Measurements from ENCODE around the gene RNH1. TPM values are rescaled to one million over a fixed set of nuclear protein-coding genes. Genes with fewer than 3 reads are reported as not detected.

The RNH1 gene
- total RNA-seq, 1 experiment from 2014 or later: 60.0 TPM

DNA sequence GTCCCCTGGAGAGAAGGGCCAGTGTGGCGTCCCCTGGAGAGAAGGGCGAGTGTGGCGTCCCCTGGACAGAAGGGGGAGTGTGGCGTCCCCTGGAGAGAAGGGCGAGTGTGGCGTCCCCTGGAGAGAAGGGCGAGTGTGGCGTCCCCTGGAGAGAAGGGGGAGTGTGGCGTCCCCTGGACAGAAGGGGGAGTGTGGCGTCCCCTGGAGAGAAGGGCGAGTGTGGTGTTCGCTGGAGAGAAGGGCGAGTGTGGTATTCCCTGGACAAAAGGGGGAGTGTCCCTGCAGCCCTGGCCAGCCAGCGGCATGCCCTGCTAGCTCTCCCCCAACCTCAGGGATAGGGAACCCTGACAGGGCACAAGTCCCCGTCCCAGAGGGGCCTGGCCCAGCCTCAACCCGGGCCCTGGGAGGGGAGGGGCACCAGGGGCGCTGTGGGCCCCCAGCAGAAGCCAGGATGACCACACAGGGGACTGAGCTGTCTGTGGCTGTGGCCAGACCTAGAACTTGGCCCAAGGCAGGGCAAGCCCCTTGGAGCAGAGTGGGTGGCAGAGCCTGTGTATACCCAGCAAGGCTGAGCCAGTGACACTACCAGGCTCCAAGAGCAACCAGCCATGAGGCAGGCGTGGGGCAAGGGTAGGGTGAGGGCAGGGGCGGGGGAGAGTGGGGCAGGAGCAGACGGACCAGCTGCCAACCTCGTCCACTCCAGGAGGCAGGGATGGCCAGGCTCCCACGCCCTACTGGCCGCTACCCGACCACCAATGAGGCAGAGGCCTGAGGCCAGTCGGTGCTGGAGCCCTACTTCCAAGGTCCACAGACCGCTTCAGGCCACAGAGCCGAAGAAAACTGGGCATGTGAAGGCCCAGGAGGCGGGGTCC is 24.2 kb upstream of the RNH1 start:
- Histone ChIP-seq H2BK12ac (ENCODE audit: insufficient read length, low read depth, low read length) (no peak overlapping the region), H4K8ac (replicated peaks; ENCODE audit: insufficient read length, low read depth, low read length) (no peak overlapping the region), H3K27ac (ENCODE audit: insufficient read length, low read depth, low read length) (no peak overlapping the region), H2BK20ac (ENCODE audit: low read depth, low read length, poor library complexity, severe bottlenecking) (no peak overlapping the region), H3T11ph (ENCODE audit: low read length) (no peak overlapping the region), H3K4me2 (ENCODE audit: insufficient read depth, insufficient read length, low read length) (no peak overlapping the region), H2AK5ac (ENCODE audit: insufficient read length, low read length) (no peak overlapping the region), H3K9ac (ENCODE audit: extremely low read depth, insufficient read length, low read length) (no peak overlapping the region), H4K91ac (ENCODE audit: insufficient read length, low read depth, low read length) (no peak overlapping the region), H3K4ac (ENCODE audit: low read depth, low read length) (no peak overlapping the region), H3K9me3 (ENCODE audit: control insufficient read depth, low read depth, low read length) (no peaks in the 10 kb centered on the region), H2AFZ (ENCODE audit: low read length) (no peak overlapping the region), H3K18ac (ENCODE audit: insufficient read length, low read depth, low read length) (no peak overlapping the region), H4K5ac (ENCODE audit: insufficient read length, low read depth, low read length) (no peak overlapping the region), H3K14ac (ENCODE audit: insufficient read depth, low read length) (no peak overlapping the region), H3K4me1 (ENCODE audit: insufficient read depth, low read length) (no peaks in the 10 kb centered on the region), H2BK15ac (ENCODE audit: low read depth, low read length) (no peak overlapping the region), H3K79me2 (ENCODE audit: insufficient read depth, low read length) (no peaks in the 10 kb centered on the region), H3K56ac (ENCODE audit: insufficient read length, low read depth, low read length) (no peak overlapping the region), H3K23me2 (ENCODE audit: insufficient read length, low read depth, low read length, poor library complexity, severe bottlenecking) (peaks cover 10% of the 10 kb centered on the region), H4K20me1 (ENCODE audit: control insufficient read depth, insufficient read depth, insufficient read length) (no peaks in the 10 kb centered on the region), H3K79me1 (ENCODE audit: insufficient read depth, low read depth, low read length, poor library complexity, severe bottlenecking) (no peaks in the 10 kb centered on the region), H3K23ac (ENCODE audit: insufficient read length, low read depth, low read length) (no peak overlapping the region), H3K27me3 (ENCODE audit: insufficient read depth, low read length) (no peaks in the 10 kb centered on the region), H2BK120ac (ENCODE audit: low read depth, low read length, poor library complexity, severe bottlenecking) (no peak overlapping the region), H2BK5ac (ENCODE audit: insufficient read length, low read length) (no peak overlapping the region)
- WGBS (ENCODE audit: extremely low coverage, insufficient read length, low lambda C conversion rate): no CpG with 5 or more reads among the region's 28 CpGs
- Mint-ChIP-seq H3K27ac (no peak overlapping the region), H3K27me3 (ENCODE audit: low read depth) (peaks cover under 1% of the 10 kb centered on the region), H3K4me3 (no peak overlapping the region), H3K36me3 (ENCODE audit: insufficient read depth in 1 of 3, low read depth in 3 of 3) (peaks cover 5 to 18% (median 10%) of the 10 kb centered on the region in 3 experiments; a peak in 5 of 7 replicates), H3K9me3 (peaks cover 0 to 1% of the 10 kb centered on the region in 2 experiments; a peak in 1 of 5 replicates), H3K4me1 (peaks cover 2% of the 10 kb centered on the region in 2 experiments; a peak in 1 of 4 replicates)
- DNase-seq: no peak
- TF ChIP-seq, protein P1, sequence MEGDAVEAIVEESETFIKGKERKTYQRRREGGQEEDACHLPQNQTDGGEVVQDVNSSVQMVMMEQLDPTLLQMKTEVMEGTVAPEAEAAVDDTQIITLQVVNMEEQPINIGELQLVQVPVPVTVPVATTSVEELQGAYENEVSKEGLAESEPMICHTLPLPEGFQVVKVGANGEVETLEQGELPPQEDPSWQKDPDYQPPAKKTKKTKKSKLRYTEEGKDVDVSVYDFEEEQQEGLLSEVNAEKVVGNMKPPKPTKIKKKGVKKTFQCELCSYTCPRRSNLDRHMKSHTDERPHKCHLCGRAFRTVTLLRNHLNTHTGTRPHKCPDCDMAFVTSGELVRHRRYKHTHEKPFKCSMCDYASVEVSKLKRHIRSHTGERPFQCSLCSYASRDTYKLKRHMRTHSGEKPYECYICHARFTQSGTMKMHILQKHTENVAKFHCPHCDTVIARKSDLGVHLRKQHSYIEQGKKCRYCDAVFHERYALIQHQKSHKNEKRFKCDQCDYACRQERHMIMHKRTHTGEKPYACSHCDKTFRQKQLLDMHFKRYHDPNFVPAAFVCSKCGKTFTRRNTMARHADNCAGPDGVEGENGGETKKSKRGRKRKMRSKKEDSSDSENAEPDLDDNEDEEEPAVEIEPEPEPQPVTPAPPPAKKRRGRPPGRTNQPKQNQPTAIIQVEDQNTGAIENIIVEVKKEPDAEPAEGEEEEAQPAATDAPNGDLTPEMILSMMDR (conservative IDR thresholded peaks at IDR 0.05): no peak
